Adrenal gland (tissue), 12 donors: ENCODE results near the gene PPP1R9A. TPM values are rescaled to one million over a fixed set of nuclear protein-coding genes. Genes with fewer than 3 reads are reported as not detected.

Source experiments
- DNase-seq, 7 donors: peaks; one replicate each; pipeline ENCODE4 v3.0.0-alpha.2; 2019 to 2020
- H3K27ac ChIP-seq, 5 donors: fragments of 200-600 bp; sonication (generic) in 4 of 5; 1 replicate in 3 of 5; 2 replicates in 2 of 5; pipeline versions ENCODE4 v1.5.1 to v1.8.0; 2016 to 2020; ENCODE audit warnings: mild to moderate bottlenecking in 1 of 5
- H3K27me3 ChIP-seq: fragments of 200-600 bp; 2 replicates; pipeline ENCODE4 v1.8.0; 2021
- H3K36me3 ChIP-seq, 2 donors: fragments of 200-600 bp; replicated peaks in 1 of 2; 1 replicate in 1 of 2; 2 replicates in 1 of 2; pipeline versions ENCODE4 v1.5.1 to v1.8.0; 2018 to 2022
- H3K4me1 ChIP-seq, 2 donors: fragments of 200-600 bp; replicated peaks in 1 of 2; 1 replicate in 1 of 2; 2 replicates in 1 of 2; pipeline versions ENCODE4 v1.5.1 to v1.8.0; 2018 to 2021
- H3K4me3 ChIP-seq, 4 donors: fragments of 200-600 bp; sonication (generic) in 3 of 4; one replicate each; pipeline ENCODE4 v1.5.1; 2016 to 2018
- H3K9me3 ChIP-seq, 3 donors: fragments of 200-600 bp; sonication (generic) in 1 of 3; replicated peaks in 1 of 3; 1 replicate in 2 of 3; 2 replicates in 1 of 3; pipeline versions ENCODE4 v1.5.1 to v1.8.0; 2016 to 2021
- POLR2A ChIP-seq, 2 donors: fragments of 450-650 bp; IDR thresholded peaks; one replicate each; pipeline ENCODE4 v1.6.1; 2017; ENCODE audit warnings: antibody characterized with exemption in 2 of 2, mild to moderate bottlenecking in 2 of 2, moderate library complexity in 1 of 2
- WGBS, 4 donors: extraction: QIAGEN DNeasy Blood & Tissue Kit in 2 of 4; methylation state at CpG; one replicate each; pipeline versions ENCODE4 v1.1.5 to v1.1.7; 2013 to 2017; 5-methylcytosine and 5-hydroxymethylcytosine counted together
- intact Hi-C, 2 donors: fragments of 100-400 bp; cut with DNase I; formaldehyde crosslinking; loops; one replicate each; pipeline versions ENCODE4 v1.14.1 to v1.15.0; 2022 to 2023
- polyA plus RNA-seq, 3 donors: library from polyadenylated mRNA; stranded (reverse); fragments of 200-250 nt in 2 of 3; fragments of 350-450 nt in 1 of 3; fragmentation: Illumina TruSeq in 1 of 3; extraction: RNeasy Lipid Tissue Mini Kit (QIAGEN cat#74804) in 1 of 3; gene quantifications; one replicate each; pipeline ENCODE4 v1.2.3, GENCODE V29; 2013 to 2014
- total RNA-seq, 9 donors: library from RNA; depleted of rRNA in 4 of 9; stranded (reverse); fragments of >200 nt in 4 of 9; fragments of 120-200 nt in 1 of 9; fragmentation: NEBNext Ultra II Directional in 1 of 9; extraction: Animal tissue kit (Norgen Biotek cat#: 25700) in 1 of 9; gene quantifications; one replicate each; pipeline versions ENCODE4 v1.1.0 to v1.2.4, GENCODE V29; 2013 to 2023
- TF ChIP-seq, protein P1 (sequence below), 6 experiments: fragments of 450-650 bp in 4 of 6; fragments of 200-600 bp in 2 of 6; sonication (generic) in 1 of 6; IDR thresholded peaks; 1 replicate in 5 of 6; 2 replicates in 1 of 6; pipeline versions ENCODE4 v1.5.1 to v1.8.0; 2016 to 2021; ENCODE audit warnings: antibody characterized with exemption in 6 of 6, mild to moderate bottlenecking in 2 of 6, moderate library complexity in 1 of 6
- donor health status: healthy with polysubstance abuse.
- donor health status: Bipolar disorder and iron deficiency.
- donor health status: DM: yes; HTN: yes; CAD: no.
- donor health status: DM: no; HTN: no; CAD: no.
- donor health status: DM: no; HTN: no; CAD: no.
- donor health status: DM: yes; HTN: yes; CAD: no.

Gene PPP1R9A
- total and polyA plus RNA-seq, 12 donors: 7.2 to 86.0 (median 40.6) TPM

DNA sequence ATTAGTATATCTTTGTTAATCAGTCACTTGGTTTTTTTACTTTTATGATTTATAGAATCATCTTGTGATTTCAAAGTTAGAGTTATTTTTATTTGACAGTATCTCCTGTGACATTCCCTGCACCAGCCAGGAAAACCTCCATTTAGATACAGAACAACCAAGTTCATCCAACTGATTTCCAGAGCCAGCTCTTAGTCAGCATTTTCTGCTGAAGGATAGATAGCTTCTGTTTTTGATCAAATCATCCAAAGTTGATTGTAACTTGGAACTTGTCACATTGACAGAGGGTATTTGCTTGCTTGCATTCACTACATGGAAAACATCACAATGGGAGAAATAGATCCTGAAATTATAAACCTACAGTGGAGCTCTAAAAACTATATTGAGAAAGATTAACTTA lies 294.3 kb downstream of the PPP1R9A start:
- intact Hi-C loops: no loop called here
- Histone ChIP-seq H3K4me3 (peak overlapping the region in 1 of 4 donors; percentile 42), H3K27ac (no peak overlapping the region), H3K4me1 (peaks cover 0 to 6% of the 10 kb centered on the region in 2 donors), H3K36me3 (no peaks in the 10 kb centered on the region), H3K9me3 (no peaks in the 10 kb centered on the region), H3K27me3 (no peaks in the 10 kb centered on the region)
- TF ChIP-seq POLR2A (IDR thresholded peaks at IDR 0.05): no peak
- TF ChIP-seq, protein P1, sequence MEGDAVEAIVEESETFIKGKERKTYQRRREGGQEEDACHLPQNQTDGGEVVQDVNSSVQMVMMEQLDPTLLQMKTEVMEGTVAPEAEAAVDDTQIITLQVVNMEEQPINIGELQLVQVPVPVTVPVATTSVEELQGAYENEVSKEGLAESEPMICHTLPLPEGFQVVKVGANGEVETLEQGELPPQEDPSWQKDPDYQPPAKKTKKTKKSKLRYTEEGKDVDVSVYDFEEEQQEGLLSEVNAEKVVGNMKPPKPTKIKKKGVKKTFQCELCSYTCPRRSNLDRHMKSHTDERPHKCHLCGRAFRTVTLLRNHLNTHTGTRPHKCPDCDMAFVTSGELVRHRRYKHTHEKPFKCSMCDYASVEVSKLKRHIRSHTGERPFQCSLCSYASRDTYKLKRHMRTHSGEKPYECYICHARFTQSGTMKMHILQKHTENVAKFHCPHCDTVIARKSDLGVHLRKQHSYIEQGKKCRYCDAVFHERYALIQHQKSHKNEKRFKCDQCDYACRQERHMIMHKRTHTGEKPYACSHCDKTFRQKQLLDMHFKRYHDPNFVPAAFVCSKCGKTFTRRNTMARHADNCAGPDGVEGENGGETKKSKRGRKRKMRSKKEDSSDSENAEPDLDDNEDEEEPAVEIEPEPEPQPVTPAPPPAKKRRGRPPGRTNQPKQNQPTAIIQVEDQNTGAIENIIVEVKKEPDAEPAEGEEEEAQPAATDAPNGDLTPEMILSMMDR (IDR thresholded peaks at IDR 0.05): no peak
- DNase-seq: no peak

DNA sequence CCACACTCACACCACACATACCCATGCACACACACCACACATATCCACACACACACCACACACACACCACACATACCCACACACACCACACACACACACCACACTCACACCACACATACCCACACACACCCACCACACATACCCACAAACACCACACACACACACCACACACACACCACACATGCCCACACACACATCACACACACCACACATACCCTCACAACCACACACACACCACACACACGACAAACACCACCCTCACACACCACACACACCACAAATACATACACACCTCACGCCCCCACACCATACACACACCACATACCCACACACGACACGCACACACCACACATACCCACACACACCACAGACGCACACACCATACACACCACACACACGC lies 297.2 kb downstream of the PPP1R9A start:
- intact Hi-C loops: no loop called here
- no peak overlapping the region for H3K4me3 ChIP-seq

DNA sequence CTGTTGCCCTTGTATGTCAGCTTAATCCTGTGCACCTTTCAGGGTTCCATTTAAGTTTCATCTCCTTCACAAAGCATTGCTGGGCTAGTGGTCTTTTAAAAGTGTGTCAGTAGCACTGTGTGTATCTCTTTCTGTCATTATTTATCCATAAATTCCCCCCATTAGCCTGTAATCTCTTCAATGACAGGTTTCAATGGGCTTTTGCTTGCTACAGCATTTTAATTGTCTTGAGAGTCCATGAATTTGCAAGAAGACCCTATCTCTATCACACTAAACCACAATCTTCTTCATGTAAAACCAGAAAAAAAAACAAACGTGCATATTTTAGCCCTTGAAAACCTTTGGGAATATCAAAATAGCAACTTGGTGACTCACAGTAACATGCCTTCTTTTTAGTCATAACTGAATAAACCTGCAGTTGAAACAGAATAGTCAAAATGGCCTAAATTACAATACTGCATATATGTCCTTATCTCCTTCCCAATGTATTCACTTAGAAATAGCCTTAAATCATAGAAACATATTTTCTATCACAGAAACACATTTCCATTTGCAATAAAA lies 298.4 kb downstream of the PPP1R9A start:
- Histone ChIP-seq H3K27ac (peak overlapping the region in 1 of 5 donors; percentile 33), H3K27me3 (no peaks in the 10 kb centered on the region), H3K4me3 (no peak overlapping the region), H3K9me3 (no peaks in the 10 kb centered on the region), H3K36me3 (no peaks in the 10 kb centered on the region), H3K4me1 (peaks cover 0 to 6% of the 10 kb centered on the region in 2 donors)
- no peak for DNase-seq
- intact Hi-C loops: no loop called here
- TF ChIP-seq, protein P1 (IDR thresholded peaks at IDR 0.05): no peak
- no peak for TF ChIP-seq POLR2A (IDR thresholded peaks at IDR 0.05)
- whole genome bisulfite sequencing, 4 donors: 16 to 23% (median 22%) methylated on average over 1 of the region's 1 CpG

More for the DNA sequence above, 297.2 kb downstream of the PPP1R9A start:
- DNase-seq: peak in 1 of 7 donors; percentile 18
- no peaks in the 10 kb centered on the region for H3K27me3 ChIP-seq
- WGBS, 4 donors: 90 to 99% (median 97%) methylated on average over 6 of the region's 6 CpGs
- no peaks in the 10 kb centered on the region for H3K9me3 ChIP-seq
- H3K4me1 ChIP-seq: peaks cover 0 to 6% of the 10 kb centered on the region in 2 donors
- no peak for TF ChIP-seq POLR2A (IDR thresholded peaks at IDR 0.05)
- TF ChIP-seq, protein P1 (IDR thresholded peaks at IDR 0.05): no peak
- H3K27ac ChIP-seq: no peak overlapping the region
- H3K36me3 ChIP-seq: no peaks in the 10 kb centered on the region

DNA sequence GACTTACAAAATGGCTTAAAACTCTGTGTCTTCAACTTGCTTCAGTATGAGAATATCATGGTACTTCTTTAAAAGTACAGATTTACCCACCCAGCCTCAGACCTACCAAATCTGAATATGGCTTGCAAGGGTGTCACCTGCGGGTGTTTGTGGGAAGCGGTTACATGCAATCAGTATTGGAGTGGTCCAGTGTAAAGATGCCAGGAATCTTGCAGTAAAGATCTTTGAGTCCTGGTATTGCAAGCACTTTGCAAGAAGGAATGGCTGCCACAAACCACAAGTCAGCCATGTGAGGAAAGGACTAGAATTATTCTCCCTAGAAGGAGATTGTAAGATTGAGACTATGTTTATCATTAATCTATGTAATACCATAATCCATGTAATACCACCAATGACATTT lies 301.9 kb downstream of the PPP1R9A start:
- Histone ChIP-seq H3K27ac (no peak overlapping the region), H3K36me3 (no peaks in the 10 kb centered on the region)
- WGBS, 4 donors: 94 to 98% (median 96%) methylated on average over 2 of the region's 2 CpGs

More for the DNA sequence above, 301.9 kb downstream of the PPP1R9A start:
- no peaks in the 10 kb centered on the region for H3K9me3 ChIP-seq
- intact Hi-C loops: no loop called here
- no peak for DNase-seq
- peaks cover 6 to 7% of the 10 kb centered on the region in 2 donors for H3K4me1 ChIP-seq
- no peak overlapping the region for H3K4me3 ChIP-seq
- H3K27me3 ChIP-seq: no peaks in the 10 kb centered on the region
- TF ChIP-seq POLR2A (IDR thresholded peaks at IDR 0.05): no peak
- TF ChIP-seq, protein P1 (IDR thresholded peaks at IDR 0.05): no peak
